NCI-H1417 treated with DMSO at 0.1 percent for 48 hours (cell line): ENCODE data around the gene SLC25A51.

ENCODE experiments used
- DNase-seq: peaks from one replicate; lab custom pipeline; 2025; lab: John Stamatoyannopoulos, UW

SLC25A51 gene

DNA sequence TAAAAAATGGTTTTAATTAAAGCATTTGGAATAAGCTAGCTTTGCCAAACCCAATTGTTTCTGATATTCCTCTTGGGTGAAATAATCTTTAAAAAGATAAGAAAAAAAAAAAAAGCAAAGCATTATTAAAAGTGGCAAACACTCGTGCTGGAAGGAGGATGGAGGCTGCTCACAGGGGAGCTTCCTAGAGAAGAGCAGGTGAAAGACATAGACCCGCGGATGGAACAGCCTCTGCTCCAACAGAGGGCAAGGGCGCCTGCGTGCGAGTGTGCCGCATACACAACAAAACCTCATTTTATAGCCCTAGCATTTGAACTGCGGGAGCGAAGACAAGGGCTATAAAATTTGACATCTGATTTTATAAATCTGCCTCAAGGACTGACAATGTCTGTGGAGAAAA is 33.4 kb upstream of the SLC25A51 start:
- no peak for DNase-seq

DNA sequence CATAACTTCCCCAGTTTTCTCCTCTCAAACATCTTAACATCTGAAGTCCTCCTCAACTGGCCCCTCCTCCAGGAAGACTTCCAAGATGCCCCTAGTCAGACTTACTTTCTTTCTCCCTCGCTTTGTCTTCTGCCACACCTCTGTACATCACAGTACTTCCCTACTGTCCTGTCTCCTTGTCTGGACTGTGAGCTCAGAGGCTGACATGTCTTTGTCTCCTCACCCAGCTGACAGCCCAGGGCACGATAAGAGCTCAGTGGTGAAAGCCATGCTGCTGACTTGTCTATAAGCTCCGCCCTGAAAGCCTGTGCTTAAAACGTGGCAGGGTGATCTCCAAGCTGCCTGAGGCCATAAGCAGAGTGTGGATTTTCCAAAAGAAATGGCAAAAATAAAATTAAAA is 33.0 kb upstream of the SLC25A51 start:
- DNase-seq = no peak

DNA sequence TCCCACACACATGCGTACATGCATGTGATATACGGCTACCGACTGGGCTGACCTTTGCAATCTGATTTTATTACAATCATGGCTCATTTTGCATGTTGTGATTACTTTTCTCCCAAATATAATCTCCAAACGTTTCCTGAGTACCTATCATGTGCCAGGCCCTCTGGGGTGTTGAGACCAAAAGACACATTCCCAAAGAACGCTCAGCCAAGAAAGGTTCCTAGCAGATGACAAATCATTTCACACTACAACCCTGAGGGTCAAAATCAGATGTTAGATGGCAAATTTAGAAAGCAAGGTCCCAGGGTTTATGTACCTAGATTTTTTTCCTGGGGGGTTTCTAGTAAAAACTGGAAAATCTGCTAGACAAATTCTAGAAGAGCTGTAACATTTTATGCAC is 32.4 kb upstream of the SLC25A51 start:
- DNase-seq = no peak

DNA sequence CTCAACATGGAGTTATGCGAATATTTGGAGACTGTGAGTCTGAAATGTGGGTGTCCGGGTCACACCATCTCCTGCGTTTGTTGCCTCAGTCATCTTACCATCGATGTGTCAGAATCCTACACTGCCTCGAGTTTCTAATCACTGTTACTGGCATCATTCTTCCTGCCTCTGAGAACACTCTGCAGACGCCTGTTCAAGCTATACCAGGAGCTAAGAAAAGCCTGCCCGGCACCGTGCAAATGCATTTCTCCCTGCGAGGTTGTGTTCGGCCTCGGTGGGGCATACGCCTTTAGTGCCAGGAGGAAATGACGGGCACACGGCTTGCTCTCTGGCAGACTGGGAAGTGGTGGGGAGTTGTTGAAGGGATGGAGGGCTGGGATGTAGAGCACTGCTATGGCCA is 31.2 kb upstream of the SLC25A51 start:
- no peak for DNase-seq

DNA sequence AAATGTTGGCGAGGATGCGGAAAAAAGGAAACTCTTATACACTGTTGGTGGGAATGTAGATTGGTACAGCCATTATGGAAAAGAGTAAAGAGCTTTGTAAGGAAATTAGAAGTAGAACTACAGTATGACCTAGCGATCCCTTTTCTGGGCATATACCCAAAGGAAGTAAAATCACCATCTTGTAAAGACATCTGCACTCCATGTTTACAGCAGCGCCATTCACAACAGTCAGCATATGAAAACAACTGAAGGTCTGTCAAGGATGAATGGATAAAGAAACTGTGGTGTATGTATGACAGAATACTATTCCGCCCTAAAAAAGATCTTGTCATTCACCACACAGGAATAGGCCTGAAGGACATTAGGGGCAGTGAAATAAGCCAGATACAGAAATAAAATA is 27.7 kb upstream of the SLC25A51 start:
- no peak for DNase-seq

DNA sequence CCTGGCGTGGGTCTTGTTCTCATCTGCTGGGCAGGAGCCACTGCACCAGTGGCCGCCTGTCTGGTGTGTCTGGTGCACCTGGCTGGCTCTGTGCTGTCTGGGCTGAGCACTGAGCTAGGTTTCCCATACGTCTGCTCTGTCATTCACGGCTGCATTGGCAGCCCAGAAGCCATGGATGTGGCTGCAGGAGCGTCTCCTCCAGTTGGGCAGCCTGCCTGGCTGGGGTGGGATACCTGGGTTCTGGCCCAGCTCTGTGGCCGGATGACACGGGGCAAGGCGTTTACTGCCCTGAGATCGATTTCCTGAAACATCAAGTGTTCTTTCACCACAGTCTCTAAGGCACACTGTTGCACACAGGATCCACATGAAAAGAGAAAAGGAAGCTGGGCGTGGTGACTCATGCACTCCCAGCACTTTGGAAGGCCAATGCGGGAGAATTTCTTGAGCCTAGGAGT is 25.5 kb upstream of the SLC25A51 start:
- no peak for DNase-seq

DNA sequence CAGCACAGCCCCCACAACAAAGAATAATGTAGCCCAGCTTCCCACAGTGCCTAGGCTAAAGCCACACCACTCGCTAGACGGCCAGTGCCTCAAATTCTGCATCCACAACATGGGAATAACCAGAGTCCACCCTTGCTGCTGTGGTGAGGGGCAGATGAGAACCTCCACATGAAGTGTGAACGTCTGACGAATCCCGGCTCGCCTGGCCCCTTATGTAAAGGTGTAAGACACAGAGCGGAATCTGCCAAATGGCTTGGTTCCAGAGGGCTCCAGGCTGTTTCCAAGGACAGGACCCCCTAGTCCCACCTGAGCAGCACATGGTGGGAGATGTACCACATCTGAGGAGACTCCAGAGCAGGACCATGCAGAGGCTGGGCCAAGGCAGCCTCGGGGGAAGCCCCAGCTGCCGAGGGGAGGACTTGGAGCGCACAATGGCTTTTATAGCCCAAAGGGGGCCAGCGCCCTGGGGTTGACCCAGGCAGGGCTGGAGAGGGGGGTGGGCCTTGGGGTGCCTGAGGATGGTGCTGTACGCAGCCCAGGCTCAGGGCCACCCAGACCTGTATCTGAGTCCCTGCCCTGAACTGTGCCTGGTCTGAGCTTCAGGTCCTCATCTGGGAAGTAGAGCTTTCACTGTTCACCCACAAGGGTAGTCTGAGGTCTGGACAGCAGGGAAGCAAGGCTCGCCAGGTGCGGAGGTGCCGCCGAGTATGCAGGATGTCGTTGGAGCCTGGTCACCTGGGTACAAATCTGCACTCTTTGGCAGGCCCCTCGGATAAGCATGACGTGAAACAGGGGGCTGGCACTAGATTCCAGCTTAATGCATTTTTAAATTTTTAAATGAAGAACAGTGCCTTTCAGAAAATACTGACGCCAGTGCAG is 24.9 kb upstream of the SLC25A51 start:
- DNase-seq = no peak

DNA sequence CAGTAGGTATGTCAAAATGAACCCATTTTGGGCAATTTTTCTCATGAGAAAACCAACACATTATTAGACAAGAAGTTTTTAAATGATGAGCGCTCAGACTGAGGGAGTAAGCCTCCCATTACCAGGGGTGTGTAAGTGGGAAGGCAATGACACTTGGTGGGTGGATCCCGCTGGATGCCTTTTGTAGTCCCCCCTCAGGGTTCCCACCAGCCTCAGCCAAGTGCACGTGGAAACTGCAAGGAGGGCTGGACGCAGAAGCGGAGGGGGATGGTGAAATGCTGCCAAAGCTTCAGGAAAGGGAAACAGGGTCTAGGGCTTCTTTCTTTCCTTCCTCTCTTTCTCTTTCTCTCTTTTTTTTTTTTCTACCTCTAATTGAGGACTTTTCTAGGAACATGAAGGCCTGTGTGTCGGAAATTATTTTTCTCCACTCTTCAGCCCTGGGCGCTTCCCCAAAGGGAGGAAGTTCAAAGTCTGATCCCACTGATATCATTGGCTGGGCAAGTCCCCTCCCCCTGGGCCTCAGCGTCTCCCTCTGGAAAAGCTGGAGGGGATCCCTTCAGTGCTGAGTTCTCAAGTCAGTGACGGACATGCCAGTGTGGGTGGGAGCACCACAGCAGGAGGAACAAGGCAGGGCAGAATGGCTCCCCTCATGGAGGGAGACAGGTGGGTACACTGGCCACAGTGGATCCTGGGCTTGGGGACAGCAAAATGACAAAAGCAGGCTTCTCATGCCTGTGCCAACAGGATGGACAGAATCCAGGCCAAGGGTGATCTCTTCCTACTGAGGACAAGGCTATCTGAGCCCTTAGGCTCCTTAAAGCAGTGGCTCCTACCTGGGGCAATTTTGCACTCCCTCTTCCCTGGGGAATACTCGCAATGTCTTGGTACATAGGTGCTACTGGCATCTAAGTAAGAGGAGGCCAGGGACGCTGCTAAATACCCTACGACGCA is 23.9 kb upstream of the SLC25A51 start:
- DNase-seq = no peak

DNA sequence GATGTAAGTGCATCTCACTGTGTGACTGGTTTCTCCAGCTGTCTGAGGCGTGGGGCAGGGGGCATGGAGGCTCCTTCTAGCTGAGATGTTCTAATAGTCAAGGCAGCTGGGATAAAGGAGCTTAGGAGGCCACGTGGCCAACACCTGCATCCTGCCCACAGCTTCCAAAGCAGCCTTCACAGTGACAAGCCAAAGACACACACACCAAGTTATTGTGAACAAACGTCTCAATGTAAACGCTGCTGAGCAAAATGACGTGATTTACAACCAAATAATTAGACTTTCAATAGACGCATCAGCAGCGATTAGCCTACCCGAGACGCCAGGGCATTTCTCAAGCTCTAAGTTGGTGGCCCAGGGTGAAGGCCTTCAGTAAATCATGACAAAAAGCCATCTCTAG is 23.2 kb upstream of the SLC25A51 start:
- DNase-seq = no peak

DNA sequence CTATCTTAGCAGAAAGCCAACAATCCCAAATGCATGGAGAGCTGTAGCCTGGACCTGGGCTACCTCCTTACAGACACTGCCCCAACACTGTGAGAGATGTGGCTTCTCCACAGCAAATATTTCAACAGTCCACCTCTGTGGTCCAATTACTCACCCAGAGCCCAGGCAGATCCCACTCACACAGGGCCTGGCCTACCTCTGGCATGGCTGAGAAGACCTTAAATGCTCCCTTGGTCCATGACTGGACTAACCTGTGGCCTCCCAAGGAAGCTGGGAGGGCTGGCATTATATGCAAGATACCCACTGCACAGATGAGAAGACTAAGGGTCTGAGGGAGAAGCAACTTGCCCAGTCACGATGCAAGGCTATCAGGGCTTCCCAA is 22.8 kb upstream of the SLC25A51 start:
- DNase-seq = no peak

DNA sequence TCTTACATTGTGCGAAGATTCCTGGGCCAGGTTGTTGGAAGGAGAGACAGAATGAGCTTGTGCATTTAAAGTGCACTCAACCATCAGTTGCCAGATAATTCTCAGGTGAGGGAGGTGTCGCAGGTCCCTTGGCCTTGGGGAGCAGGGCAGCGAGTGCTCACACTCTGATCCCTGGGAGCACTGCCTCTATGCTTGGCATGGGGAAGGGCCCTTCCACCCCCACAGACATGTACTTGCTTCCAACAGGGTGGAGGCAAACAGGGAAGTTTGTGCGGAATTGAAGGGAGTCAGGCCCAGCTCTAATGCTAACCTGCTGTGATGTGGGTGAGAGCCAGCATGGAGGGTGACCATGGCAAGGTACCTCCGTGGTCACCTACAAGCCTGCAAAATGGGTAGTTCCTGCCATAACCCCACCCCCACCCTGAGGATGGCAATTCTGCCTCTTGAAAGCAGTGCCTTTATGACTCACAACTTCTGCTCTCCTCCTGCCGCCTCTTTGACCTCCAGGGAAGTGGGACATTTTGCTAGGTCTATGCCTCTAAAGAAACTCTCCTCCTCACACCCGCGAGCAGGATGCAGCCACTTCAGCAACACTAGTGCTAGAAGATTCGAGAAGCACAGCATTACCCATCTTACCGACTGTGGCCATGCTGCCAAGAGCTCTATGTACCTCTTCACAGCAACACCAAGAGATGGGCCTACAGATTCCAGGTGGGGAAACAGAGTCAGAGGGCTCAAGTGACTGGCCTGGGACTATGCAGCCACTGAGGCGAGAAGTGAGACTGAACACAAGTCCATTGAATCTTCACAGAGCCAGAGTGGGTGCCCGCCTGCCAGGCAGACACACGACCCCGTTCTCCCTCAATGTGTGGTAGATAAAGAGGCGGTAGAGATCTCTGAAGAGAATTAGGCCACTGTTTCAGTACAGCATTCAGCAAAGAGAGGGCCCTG is 22.1 kb upstream of the SLC25A51 start:
- DNase-seq = no peak

DNA sequence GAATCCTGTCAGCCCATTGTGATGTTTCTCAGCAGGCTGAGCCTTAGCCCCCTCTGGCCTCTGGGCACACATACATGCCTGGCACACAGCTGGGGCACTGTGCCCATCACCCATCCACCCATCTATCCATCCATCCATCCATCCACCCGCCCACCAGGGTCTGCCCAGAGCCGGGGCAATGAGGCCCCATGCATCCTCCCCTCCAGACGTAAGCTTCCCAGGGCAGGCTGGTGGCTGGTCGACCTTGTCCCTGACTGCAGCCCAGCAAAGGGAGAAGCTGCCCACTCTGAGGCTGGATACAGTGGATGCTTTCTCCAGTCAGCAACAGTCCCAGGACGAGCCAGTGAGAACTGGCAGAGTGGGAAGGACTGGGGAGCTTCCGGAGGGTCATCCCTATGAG is 21.1 kb upstream of the SLC25A51 start:
- DNase-seq = no peak

DNA sequence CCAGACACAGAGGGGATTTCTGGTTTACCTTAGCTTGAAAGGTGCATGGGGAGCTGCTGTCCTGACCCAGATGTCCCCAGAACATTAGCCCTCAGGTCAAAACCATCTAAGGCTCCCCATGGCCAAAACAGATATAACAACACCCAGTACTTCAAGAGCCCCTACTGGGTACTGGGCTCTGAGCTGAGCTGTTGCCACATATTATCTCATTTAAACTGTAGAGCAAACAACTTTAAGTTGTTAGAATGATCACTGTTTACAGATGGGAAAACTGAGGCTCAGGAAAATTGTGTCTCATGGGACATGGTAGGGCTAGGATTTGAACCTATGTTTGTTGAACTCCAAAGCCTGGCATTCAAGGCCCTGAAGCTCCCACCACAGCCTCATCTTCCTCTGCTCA is 20.6 kb upstream of the SLC25A51 start:
- DNase-seq = no peak

DNA sequence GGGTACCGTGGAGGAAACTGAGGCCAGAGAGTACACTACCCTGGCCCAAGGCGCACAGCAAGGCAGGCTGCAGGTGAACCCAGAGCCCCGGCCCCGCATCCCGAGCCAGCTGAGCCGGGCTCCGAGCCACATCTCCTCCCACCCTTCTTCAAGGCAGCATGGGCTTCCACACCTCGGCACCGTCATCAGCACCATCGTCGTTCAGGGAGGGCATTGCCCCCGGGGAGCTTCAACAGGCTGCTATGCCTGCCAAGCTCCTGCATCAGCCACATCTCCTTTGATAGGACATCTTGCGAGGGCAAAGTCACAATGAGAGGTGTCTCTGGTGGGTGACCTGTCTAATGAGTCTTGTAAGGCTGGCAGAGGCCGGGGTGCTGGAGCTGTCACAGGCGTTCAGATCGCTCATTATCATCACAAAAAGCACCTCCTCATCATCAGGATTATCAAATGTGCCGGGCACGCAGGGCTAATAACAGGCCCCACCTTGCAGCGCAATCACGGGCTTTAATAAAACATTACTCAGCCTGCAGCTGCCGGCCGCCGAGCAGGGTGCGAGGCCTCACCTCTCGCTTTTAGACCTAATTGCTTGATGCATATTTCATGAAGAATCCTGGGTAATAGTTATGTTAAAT is 20.0 kb upstream of the SLC25A51 start:
- no peak for DNase-seq

DNA sequence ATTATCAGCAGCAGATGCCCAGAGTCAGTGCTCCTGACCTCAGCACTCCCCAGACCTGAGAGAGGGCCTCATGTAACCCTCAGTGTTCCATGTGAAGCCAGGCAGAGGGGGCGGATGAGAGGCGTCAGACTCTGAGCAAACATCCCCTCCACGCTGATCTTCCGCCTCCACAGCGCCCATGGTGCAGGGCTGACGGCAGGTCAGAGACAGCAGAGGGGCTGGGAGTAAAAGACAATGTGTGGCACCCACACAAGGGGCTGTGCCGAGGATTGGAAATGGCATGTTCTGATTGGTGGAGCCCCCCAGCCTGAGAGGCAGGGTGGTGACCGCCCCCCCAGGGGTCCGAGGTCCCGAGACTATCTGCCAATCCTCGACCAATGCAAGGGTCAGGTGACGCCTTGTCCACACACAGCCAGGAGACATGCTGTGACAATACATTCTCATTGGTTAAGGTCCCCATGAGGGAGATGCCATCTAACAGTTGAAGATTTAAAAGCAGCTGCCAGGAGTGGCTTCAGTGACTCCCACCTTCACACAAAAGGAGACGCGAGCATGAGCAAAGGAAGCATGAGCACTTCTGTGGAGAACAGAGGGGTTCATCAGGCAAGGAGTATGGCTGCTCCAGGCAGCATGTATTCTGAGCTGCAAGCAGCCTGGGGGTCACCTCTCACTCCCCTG is 19.3 kb upstream of the SLC25A51 start:
- DNase-seq = no peak

DNA sequence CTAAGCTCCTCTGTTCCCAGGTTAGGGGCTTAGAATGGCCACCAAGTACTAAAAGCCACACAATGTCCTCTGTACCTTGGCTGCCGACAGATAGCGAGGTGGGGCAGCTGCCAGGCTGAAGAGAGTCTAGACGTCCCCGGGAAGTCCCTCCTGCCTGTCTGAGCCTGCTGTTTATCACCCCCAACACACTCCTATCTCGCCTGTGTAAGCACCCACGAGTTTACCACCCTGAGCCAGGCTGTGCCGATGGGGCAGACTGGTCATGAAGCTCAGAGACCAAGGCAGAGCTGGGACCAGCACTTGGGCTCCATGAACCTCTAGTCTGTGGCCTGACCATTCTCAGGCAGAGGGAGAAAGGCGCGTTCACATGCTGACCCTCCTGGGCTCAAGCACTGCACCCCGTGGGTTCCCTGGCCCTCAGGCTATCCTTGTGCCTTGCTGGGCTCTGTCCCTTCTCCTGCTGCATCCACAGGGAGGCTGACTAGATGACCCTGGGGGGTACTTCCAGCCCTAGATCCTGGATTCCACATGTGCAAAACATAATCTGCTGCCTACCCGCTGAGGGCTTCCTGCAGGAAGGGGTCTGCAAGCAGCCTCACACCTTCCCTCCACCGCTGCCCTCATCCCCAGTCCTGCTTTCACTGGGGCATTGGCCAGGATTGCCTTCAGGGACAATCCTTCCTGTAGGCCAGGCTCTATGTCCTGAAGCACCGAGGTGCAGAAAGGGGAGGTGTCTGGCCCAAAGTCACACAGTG is 18.6 kb upstream of the SLC25A51 start:
- no peak for DNase-seq

DNA sequence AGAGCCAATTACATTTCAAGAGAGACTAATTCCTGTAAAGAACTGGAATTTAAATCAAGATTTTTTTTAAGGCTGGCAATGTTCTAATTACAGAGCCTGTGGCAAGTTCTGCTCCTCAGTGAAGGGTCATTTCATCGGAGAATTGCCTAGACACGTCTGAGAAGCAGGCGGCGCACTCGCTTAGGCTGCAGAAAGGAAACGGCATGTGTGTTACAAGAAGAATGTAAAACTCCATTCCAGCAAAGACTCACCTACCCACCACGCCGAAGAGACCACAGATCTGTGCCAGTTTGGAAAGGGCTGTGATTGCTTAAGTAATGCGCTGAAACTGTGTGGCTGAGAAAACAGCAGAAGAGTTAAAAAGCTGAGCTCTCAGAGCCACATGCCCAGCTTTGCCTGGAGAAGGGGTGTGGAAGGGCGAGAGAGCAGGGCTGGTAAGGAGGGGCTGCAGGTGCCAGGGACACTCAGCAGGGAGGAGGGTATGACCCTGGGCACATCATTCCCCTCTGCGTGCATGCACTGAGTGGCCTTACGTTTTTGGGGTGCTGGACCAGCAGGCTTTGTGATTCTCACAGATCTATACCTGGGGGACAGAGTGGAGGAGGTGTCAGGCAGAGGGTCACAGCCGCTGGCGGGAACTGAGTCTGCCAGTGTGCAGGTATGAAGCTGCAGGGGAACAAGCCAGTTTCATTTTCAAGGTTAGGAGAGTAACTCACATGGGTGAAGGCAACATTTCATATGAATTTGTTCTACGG is 17.8 kb upstream of the SLC25A51 start:
- no peak for DNase-seq

DNA sequence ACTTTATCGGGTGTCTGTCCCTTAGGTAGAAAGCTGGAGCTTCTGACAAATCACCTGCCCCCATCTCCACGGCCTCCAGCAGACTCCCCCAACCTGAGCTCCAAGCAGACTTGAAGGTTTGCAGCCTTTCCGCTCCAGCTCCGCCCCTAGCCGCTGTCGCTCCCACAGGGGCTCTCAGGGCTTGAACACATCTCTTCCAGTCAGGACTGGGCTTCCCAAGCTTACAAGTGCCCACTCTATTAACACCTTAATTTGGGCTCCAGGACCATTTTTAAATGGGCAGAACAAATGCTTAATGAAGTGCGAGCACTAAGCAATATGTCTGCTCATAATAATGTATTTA is 17.2 kb upstream of the SLC25A51 start:
- no peak for DNase-seq

DNA sequence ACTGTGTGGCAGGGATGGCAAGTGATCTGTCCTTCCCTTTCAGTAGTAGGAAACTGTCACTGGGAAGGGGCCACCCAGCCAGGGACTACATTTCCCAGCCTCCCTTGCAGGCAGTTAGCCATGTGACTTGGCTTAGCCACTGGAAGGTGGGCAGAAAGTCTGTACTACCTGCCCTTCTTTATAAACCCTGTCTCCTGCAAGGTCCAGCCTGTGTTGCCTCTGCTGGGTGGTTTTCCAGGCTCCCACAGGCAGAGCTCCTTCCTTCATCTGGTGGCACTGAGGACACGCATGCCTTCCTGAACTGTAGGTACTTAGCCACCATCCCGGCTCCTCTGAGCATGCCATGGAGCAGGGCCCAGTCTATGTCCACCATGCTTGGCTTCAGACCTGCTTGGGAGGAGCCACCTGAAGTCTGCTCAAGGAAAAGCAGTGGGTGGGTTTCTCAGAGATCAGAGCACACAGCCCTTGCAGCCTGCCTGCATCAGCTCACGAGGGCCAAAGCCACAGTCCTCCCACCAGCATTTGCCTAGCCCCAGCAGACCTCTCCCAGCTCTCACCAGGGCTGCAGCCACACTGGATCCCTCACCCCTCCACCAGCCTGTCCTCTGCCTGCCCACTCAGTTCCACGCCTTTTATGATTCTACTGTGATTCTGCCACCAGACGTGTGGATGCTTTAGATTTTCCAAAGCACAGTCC is 16.7 kb upstream of the SLC25A51 start:
- no peak for DNase-seq
